LNCAP (cell line): Measurements from ENCODE around the gene GPR142.

Experiments
- TF ChIP-seq, protein P1 (sequence below): fragments of 450-650 bp; IDR thresholded peaks from 2 replicates; pipeline ENCODE4 v1.5.1; 2017; ENCODE audit warnings: mild to moderate bottlenecking

The GPR142 gene

DNA sequence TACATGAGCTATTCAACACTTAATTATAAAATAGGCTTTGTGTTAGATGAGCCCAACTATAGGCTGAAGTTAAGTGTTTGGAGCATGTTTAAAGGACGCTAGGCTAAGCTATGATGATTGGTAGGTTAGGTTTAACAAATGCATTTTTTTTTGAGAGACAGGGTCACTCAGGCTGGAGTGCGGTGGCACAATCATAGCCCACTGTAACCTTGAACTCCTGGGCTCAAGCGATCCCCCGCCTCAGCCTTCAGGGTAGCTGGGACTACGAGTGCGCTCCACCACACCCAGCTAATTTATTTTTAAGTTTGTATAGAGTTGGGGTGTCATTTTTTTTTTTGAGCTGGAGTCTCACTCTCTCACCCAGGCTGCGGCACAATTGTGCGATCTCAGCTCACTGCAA, 45.3 kb downstream of the GPR142 start:
- TF ChIP-seq, protein P1, sequence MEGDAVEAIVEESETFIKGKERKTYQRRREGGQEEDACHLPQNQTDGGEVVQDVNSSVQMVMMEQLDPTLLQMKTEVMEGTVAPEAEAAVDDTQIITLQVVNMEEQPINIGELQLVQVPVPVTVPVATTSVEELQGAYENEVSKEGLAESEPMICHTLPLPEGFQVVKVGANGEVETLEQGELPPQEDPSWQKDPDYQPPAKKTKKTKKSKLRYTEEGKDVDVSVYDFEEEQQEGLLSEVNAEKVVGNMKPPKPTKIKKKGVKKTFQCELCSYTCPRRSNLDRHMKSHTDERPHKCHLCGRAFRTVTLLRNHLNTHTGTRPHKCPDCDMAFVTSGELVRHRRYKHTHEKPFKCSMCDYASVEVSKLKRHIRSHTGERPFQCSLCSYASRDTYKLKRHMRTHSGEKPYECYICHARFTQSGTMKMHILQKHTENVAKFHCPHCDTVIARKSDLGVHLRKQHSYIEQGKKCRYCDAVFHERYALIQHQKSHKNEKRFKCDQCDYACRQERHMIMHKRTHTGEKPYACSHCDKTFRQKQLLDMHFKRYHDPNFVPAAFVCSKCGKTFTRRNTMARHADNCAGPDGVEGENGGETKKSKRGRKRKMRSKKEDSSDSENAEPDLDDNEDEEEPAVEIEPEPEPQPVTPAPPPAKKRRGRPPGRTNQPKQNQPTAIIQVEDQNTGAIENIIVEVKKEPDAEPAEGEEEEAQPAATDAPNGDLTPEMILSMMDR, result no peak

DNA sequence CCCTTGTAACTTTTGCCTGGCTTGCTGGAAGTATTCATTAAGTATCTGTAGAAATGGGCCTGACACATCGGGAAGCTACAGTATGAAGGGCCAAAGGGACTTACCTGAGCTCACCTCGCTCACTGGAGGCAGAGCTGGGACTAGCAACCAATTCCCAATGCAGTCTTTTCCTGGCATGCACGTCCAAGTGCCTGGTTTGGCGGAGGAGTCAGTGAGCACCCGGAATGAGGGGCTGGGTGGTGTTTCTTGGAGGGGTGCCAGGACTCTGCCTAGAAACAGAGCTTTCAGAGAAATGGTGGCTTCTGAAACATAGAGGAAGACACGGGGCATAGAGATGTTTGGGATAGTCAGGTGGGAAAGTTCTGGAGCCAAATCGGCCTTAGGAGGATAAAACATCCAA, 46.2 kb downstream of the GPR142 start:
- TF ChIP-seq, protein P1, result no peak

DNA sequence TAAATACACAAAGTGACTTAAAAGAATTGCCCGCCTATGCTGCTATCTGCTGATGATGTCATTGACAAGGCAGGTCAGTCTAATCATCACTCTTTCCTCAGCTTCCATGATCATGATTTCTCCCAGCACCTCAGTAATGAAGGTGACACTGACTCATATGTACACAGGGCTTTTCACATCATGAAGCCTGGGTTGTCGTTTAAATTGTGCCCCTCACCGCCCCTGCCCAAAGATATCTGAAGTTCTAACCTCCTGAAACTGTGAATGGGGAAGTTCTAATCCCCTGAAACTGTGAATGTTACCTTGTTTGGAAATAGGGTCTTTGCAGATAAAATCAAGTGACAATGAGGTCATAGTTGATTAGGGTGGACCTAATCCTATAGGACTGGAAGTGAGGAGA, 47.2 kb downstream of the GPR142 start:
- TF ChIP-seq, protein P1, result no peak

DNA sequence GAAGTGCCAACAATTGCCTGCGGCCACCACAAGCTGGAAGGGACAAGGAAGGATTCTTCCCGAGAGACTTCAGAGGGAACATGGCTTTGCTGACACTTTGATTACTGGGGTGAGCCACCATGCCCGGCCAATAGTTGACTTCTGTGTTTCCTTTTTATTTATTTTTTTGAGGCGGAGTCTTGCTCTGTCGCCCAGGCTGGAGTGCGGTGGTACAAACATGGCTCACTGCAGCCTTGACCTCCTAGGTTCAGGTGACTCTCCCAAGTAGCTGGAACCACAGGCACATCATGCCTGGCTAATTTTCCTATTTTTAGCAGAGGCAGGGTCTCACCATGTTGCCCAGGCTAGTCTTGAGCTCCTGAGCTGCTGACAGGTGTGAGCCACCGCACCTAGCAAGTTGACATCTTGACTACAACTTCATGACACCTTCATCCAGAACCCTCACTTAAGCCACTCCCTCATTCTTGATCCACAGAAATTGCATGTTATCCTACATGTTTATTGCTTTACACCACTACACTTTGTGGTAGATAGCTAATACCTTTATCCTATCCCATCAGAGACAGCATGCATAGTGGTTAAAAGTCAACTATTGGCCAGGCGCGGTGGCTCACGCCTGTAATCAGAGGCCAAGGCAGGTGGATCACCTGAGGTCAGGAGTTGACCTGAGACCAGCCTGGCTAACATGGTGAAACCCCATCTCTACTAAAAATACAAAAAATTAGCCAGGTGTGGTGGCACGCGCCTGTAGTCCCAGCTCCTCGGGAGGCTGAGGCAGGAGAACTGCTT, 48.5 kb downstream of the GPR142 start:
- TF ChIP-seq, protein P1, result no peak

DNA sequence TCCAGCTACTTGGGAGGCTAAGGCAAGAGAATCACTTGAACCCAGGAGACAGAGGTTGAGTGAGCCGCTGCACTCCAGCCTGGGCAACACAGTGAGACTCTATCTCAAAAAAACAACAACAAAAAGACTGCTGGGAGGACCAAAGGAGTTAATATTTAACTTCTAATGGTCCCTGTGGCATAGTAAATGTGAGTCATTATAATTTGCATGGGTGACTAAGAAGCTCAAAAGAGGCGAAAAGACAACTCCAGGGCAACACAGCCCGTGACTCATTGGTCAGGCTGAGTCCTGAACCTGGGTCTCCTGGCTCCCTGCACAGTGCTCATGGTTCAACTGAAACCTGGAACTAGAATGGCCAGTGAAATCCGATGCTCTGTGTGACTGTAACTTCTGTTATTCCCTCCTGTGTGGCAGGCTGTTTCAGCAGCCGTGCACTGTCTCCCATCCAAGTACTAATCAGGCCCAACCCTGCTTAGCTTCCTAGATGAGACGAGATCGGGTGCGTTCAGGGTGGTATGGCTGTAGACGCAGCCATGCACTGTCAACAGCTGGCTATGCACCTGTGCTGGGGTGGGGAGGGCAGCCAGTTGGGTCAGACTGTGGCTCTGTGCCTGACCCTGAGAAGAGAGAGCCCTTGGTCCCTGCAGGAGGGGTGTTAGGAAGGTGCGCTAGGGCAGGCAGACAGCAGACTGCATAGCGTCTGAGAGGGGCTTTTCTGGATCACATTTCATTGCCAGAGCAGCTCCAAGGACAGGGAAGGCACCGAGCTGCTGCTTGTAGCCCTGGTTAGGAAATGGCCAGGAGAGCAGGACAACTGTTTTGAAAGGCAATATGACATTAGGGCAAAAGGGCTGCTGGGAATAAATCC, 50.1 kb downstream of the GPR142 start:
- TF ChIP-seq, protein P1, result no peak

DNA sequence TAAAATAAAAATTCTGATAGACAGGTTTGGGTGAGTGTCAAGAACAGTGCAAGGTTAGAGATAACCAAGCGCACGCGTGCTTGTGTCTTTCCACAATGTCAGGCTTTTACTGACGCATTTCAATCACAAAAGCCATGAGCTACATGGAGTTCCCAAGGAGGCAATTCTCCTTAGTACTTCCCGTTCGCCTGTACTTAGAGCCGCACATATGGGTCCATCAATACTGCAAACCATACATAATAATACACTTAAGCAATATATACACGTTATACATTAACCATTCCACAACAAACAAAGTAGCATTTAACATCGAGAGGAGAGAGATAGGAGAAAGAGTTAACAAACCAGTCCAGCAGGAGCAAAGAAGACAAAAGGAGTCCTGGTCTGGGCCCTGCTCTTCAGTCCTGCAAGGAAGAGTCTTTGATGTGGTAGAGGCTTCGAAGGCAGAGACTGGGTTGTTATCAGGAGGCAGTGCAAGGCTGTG, 52.7 kb downstream of the GPR142 start:
- TF ChIP-seq, protein P1, result no peak
